Heart left ventricle (tissue), 16 donors: ENCODE results near the gene SLC52A3. TPM values are rescaled to one million over a fixed set of nuclear protein-coding genes. Genes with fewer than 3 reads are reported as not detected.

Experiments
- ATAC-seq, 4 donors: fragments of 200-7000 bp; cut with Tn5 transposase; one replicate each; pipeline ENCODE4 v1.9.1; 2020 to 2022; ENCODE audit warnings: moderate library complexity in 4 of 4, mild to moderate bottlenecking in 3 of 4, moderate number of reproducible peaks in 1 of 4
- DNase-seq, 5 donors: peaks; one replicate each; pipeline ENCODE4 v3.0.0-alpha.2; 2020
- H3K27ac ChIP-seq, 12 donors: fragments of 200-600 bp; sonication (generic) in 4 of 12; one replicate each; pipeline versions ENCODE4 v1.5.0 to v1.8.0; 2016 to 2022; ENCODE audit warnings: mild to moderate bottlenecking in 2 of 12
- H3K27me3 ChIP-seq, 9 donors: fragments of 200-600 bp; sonication (generic) in 2 of 9; one replicate each; pipeline versions ENCODE4 v1.5.1 to v1.8.0; 2016 to 2022; ENCODE audit warnings: mild to moderate bottlenecking in 3 of 9
- H3K36me3 ChIP-seq, 9 donors: fragments of 200-600 bp; sonication (generic) in 2 of 9; one replicate each; pipeline versions ENCODE4 v1.5.0 to v1.8.0; 2018 to 2022; ENCODE audit warnings: mild to moderate bottlenecking in 2 of 9
- H3K4me1 ChIP-seq, 12 donors: fragments of 200-600 bp; sonication (generic) in 4 of 12; one replicate each; pipeline versions ENCODE4 v1.5.0 to v1.8.0; 2016 to 2022; ENCODE audit warnings: mild to moderate bottlenecking in 3 of 12
- H3K4me3 ChIP-seq, 12 donors: fragments of 200-600 bp; sonication (generic) in 4 of 12; one replicate each; pipeline versions ENCODE4 v1.5.0 to v1.8.0; 2017 to 2022; ENCODE audit warnings: mild to moderate bottlenecking in 9 of 12, moderate library complexity in 4 of 12
- H3K9me3 ChIP-seq, 12 donors: fragments of 200-600 bp; sonication (generic) in 4 of 12; one replicate each; pipeline versions ENCODE4 v1.5.0 to v1.8.0; 2016 to 2022; ENCODE audit warnings: mild to moderate bottlenecking in 1 of 12
- CTCF ChIP-seq, 12 donors: fragments of 200-600 bp; sonication (generic) in 4 of 12; IDR thresholded peaks; one replicate each; pipeline versions ENCODE4 v1.5.0 to v1.8.0; 2018 to 2022; ENCODE audit warnings: antibody characterized with exemption in 12 of 12, mild to moderate bottlenecking in 5 of 12
- POLR2A ChIP-seq, 2 donors: fragments of 450-650 bp; IDR thresholded peaks; one replicate each; pipeline ENCODE4 v1.6.1; 2017; ENCODE audit warnings: antibody characterized with exemption in 2 of 2, mild to moderate bottlenecking in 2 of 2, moderate library complexity in 2 of 2
- WGBS, 4 donors: extraction: QIAGEN DNeasy Blood & Tissue Kit in 2 of 4; methylation state at CpG; one replicate each; pipeline versions ENCODE4 v1.1.5 to v1.1.7; 2013 to 2018; 5-methylcytosine and 5-hydroxymethylcytosine counted together
- intact Hi-C, 10 donors: fragments of 100-400 bp; cut with DNase I; formaldehyde crosslinking; loops; one replicate each; pipeline versions ENCODE4 v1.11.1 to v1.14.2; 2022
- polyA plus RNA-seq, 2 donors: library from polyadenylated mRNA; stranded (reverse); fragments of 200-250 nt; gene quantifications; one replicate each; pipeline ENCODE4 v1.2.3, GENCODE V29; 2013
- total RNA-seq, 9 donors: library from RNA; depleted of rRNA in 2 of 9; stranded (reverse); fragments of >200 nt in 2 of 9; fragmentation: NEBNext Ultra II Directional in 3 of 9; extraction: Animal tissue kit (Norgen Biotek cat#: 25700) in 3 of 9; gene quantifications; one replicate each; pipeline versions ENCODE4 v1.1.0 to v1.2.4, GENCODE V29; 2016 to 2023
- donor health status: ischemic (EF 13 %, LVEDD 7.1; RV severe dilation, severe dysfunction).
- donor health status: healthy with polysubstance abuse.
- donor health status: DM: no; HTN: yes; CAD: no.
- donor health status: DM: no; HTN: no; CAD: no.
- donor health status: ischemic (EF 25% LVEDD 6.9; RV normal size, moderate dysfunction).
- donor health status: ischemic (EF 25% LVEDD 5.7; RV mildly dilated, moderate dysfunction).
- donor health status: healthy.
- donor health status: DM: yes; HTN: yes; CAD: no.
- donor health status: ischemic (EF 35%, LVEDD 5.7; RV mildly dilated, moderate dysfunction).
- donor health status: nonischemic (EF 11% LVEDD 7.7; RV severe dilation, severe dysfunction).
- donor health status: DM: yes; HTN: yes; CAD: no.
- donor health status: PGD.
- donor health status: ischemic (EF 29% LVEDD 5.4; RV normal size, mild dysfunction).
- donor health status: nonischemic (EF 23%, LVEDD 6.1; RV moderate dilation, normal function).

The SLC52A3 gene
- total and polyA plus RNA-seq, 11 donors = 1.4 to 18.6 (median 2.8) TPM

GRCh38 chr20:774660-775057, 6.4 kb upstream of the SLC52A3 start:
- H3K4me1 ChIP-seq = peaks cover 0 to 16% (median under 1%) of the 10 kb centered on the region in 12 donors
- TF ChIP-seq CTCF (IDR thresholded peaks at IDR 0.05) = no peak
- TF ChIP-seq POLR2A (IDR thresholded peaks at IDR 0.05) = no peak
- H3K36me3 ChIP-seq = no peaks in the 10 kb centered on the region
- ATAC-seq (no peak), DNase-seq (no peak)
- WGBS, 4 donors = 64 to 79% (median 68%) methylated on average over 5 of the region's 5 CpGs
- H3K27ac ChIP-seq = no peak overlapping the region
- intact Hi-C loops = no loop called here
- H3K9me3 ChIP-seq = peaks cover 0 to 6% (median 0%) of the 10 kb centered on the region in 12 donors
- H3K4me3 ChIP-seq = no peak overlapping the region
- H3K27me3 ChIP-seq = peaks cover 0 to 9% (median 0%) of the 10 kb centered on the region in 9 donors

- H3K36me3 ChIP-seq = no peaks in the 10 kb centered on the region
- no peak overlapping the region for H3K27ac ChIP-seq
- peaks cover 0 to 6% (median 0%) of the 10 kb centered on the region in 12 donors for H3K9me3 ChIP-seq
- peaks cover 0 to 16% (median 5%) of the 10 kb centered on the region in 12 donors for H3K4me1 ChIP-seq
- H3K4me3 ChIP-seq = no peak overlapping the region
- DNase-seq = no peak
- WGBS, 4 donors = 85 to 93% (median 90%) methylated on average over 6 to 8 of the region's 8 CpGs
- TF ChIP-seq POLR2A (IDR thresholded peaks at IDR 0.05) (no peak), CTCF (IDR thresholded peaks at IDR 0.05) (no peak)
- intact Hi-C loops = no loop called here
- peak in 1 of 4 donors; percentile 4 for ATAC-seq
- H3K27me3 ChIP-seq = peaks cover 0 to 9% (median 0%) of the 10 kb centered on the region in 9 donors
Observed at GRCh38 chr20:774016-774659, 5.8 kb upstream of the SLC52A3 start.

GRCh38 chr20:772806-773205, 4.5 kb upstream of the SLC52A3 start:
- H3K4me1 ChIP-seq = peaks cover 0 to 16% (median 6%) of the 10 kb centered on the region in 12 donors
- no peak for TF ChIP-seq POLR2A (IDR thresholded peaks at IDR 0.05)
- peaks cover 0 to 6% (median 0%) of the 10 kb centered on the region in 12 donors for H3K9me3 ChIP-seq
- ATAC-seq (no peak), DNase-seq (no peak)
- no peak overlapping the region for H3K4me3 ChIP-seq
- whole genome bisulfite sequencing, 4 donors = 59 to 76% (median 63%) methylated on average over 8 to 9 of the region's 9 CpGs
- H3K27ac ChIP-seq = no peak overlapping the region
- intact Hi-C loops = no loop called here
- no peaks in the 10 kb centered on the region for H3K36me3 ChIP-seq
- peaks cover 0 to 9% (median 0%) of the 10 kb centered on the region in 9 donors for H3K27me3 ChIP-seq

GRCh38 chr20:771741-772464, 3.6 kb upstream of the SLC52A3 start:
- TF ChIP-seq CTCF (IDR thresholded peaks at IDR 0.05) (no peak), POLR2A (IDR thresholded peaks at IDR 0.05) (no peak)
- H3K27ac ChIP-seq = no peak overlapping the region
- no peaks in the 10 kb centered on the region for H3K36me3 ChIP-seq
- peaks cover 0 to 16% (median 6%) of the 10 kb centered on the region in 12 donors for H3K4me1 ChIP-seq
- H3K27me3 ChIP-seq = peaks cover 0 to 9% (median 0%) of the 10 kb centered on the region in 9 donors
- DNase-seq (no peak), ATAC-seq (no peak)
- intact Hi-C loops = no loop called here
- peaks cover 0 to 6% (median 0%) of the 10 kb centered on the region in 12 donors for H3K9me3 ChIP-seq
- WGBS, 4 donors = 78 to 80% (median 79%) methylated on average over 9 of the region's 9 CpGs
- H3K4me3 ChIP-seq = no peak overlapping the region
